Right renal cortex interstitium (tissue), 3 donors: ENCODE data around the gene PDIA5. TPM values are rescaled to one million over a fixed set of nuclear protein-coding genes. Genes with fewer than 3 reads are reported as not detected.

Source experiments
- DNase-seq, 3 donors: peaks; one replicate each; pipeline ENCODE4 v3.0.0-alpha.2; 2013; ENCODE audit warnings: low read depth in 3 of 3, low spot score in 2 of 3
- polyA plus RNA-seq, 3 donors: library from polyadenylated mRNA; unstranded; fragments of 120-200 nt; gene quantifications; one replicate each; pipeline ENCODE4 v1.2.1, GENCODE V29; 2013; ENCODE audit not compliant: insufficient read length in 3 of 3

Gene PDIA5
- polyA plus RNA-seq, 3 donors = 22.2 to 32.1 (median 25.0) TPM

DNA sequence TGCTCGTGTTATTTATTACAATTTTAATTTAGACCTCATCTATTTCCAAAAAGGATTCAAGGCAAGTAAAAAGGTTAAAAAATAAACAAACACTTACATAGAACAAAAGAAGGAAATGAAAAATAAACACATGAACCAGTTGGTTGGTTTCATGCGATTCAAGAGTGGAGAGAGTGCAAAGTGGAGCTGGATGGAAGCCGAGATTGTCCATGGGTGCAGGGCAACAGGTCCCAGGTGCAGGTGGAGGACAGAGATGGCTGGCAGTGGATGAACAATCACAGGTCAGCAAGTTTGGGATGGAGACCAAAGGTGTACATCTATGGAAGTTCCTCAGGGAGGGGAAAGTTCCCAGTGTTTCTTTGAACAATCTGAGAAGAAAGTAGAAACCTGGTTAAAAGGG lies 27.6 kb upstream of the PDIA5 start:
- DNase-seq = no peak

- no peak for DNase-seq
These were observed 24.4 kb upstream of the PDIA5 start for GRCh38 chr3:123042413-123042812.

DNA sequence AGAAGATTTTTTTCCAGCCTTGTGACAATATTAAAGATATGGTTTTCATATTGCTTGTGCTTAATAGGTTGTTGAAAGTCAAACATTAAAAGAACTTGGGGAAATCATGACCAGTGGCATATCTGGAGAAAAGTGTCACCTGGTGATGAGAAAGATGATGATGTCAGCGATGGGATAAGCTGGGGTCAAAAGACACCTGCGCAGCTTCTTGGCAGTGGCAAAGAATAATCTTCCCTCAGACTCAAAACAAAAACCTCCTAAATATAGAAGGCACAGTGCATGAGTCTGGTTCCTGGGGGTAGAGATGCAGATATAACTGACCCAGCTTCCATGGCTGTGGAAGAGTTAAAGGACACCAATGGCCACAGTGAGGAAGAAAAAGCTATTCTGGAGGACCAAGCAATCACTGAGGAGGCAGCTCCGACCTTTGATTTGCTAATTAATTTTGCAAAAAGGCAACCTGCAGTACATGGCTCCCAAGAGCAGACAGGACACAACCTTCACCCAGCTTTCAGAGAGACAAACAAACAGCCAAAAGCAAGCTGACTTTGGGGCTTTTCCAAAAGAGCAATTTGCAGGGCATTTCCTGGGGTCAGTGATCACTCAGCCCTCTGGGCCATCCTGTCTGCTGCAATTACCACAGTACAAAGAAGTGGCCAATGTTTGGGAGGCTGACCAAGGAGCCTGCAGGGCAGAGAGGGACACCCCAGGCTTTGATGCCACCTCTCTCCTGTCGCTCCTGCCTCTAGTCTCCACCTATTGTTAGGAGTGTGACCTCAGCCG lies 21.7 kb upstream of the PDIA5 start:
- DNase-seq = no peak

DNA sequence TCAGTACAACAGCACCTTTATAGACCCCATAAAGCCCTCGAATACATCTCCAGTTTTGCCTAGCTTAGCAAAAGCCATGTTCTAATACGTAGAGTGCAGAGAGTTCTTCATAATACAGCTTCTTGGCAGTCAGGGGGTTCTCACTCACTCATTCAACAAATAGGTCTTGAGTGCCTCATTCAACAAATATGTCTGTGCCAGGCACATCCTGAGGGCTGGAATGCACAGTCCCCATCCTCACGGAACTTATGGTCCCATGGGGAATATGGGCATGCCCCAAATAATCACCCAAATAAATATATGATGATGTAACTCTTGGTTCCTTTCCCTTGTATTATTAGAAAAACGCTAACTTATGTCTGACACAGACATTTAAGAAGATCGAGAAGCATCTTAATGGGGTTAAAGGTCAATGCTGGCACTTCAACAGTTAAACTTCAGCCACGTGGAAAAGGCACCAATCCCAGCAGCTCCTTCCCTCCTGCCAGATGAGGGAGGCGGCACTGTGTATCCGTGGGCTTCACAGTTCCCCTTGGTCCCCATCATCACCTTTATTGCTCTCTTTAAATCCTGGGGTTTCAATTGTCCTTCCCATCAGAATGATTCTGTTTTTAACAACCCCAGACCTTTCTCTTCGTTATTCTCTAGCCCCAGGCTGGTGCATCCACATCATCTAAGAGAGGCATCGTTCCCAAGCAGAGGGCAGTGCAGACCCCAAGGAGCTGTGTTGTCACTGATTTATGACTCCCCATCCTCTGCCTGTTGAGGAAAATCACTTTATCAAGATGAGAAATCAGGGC lies 20.4 kb upstream of the PDIA5 start:
- DNase-seq = no peak

DNA sequence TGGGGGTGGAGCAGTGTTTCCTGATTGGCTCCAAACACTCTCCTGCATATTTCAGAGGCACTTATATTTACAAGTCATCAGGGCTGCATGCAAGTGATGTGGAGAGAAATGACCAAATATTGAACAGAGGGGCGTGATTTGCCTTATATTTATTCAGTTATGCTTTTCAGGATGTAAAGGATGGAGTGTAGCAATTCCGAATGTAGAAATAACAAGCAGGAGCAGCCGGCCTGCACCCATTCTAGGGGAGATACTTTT lies 19.8 kb upstream of the PDIA5 start:
- DNase-seq = no peak

DNA sequence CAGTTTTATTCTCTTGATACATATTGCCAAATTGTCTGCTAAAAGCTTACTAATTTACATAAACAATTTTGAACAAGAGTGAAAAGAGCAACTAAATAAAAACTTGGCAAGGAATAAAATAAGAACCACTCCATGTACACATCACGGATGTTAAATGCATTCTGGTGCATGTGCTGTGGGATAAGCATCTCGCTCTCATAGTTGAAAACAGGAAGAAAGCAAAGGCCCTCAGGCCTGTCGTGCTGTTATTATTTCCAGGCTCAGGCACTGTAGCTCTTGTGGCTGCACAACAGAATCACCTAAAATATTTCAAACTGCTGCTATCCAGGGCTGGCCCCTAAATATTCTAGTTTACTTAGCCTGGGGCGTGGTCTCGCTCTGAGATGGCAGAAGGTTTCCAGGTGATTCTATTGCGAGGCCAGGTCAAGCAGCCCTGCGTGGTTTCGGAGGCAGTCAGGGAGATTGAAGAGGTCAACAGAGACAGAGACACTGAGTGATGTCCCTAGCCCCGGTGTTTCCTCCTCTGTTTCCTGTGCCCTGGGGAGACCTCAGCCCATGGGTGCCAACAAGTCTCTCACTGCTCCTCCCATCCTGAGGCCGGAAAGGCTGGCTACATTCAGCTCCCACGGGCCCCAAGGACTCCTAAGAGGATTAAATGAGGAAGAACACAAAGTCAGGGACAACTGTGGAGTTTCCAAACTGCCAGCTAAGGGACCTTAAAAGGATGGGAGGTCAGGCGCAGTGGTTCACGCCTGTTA lies 18.2 kb upstream of the PDIA5 start:
- no peak for DNase-seq

DNA sequence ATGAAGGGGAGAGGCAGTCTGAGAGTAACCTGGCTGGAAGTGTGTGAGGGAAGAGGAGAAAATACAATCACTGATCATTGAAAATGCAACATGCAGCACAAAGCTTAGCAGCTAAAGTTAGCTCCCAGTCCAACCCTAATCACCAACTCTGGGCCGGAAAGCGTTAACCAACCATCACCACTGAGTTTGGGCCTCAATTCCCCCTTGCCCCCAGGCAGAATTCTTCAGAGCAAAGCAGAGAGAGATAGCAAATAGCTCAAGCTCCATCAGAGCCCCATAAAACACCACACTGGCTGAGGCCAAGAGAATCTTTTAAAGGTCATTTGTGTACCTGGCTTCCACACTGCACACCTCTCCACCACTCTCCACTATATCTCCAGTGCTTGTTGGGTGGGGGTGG lies 16.2 kb upstream of the PDIA5 start:
- no peak for DNase-seq

DNA sequence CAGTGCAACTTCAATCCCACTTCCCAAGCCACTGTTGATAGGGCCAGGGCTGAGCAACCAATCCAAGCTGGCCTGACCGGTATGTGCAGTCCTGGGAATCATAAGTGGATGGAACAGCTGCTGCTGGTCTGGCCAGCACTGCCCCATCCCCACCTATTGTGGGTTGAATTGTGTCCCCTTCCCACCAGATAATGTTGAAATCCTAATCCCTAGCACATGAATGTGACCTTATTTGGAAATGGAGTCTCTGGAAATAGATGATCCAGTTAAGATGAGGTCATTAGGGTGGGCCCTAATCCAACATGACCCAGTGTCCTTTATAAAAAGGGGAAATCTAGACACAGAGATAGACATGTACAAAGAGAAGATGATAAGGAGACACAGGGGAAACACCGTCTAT lies 13.7 kb upstream of the PDIA5 start:
- no peak for DNase-seq

DNA sequence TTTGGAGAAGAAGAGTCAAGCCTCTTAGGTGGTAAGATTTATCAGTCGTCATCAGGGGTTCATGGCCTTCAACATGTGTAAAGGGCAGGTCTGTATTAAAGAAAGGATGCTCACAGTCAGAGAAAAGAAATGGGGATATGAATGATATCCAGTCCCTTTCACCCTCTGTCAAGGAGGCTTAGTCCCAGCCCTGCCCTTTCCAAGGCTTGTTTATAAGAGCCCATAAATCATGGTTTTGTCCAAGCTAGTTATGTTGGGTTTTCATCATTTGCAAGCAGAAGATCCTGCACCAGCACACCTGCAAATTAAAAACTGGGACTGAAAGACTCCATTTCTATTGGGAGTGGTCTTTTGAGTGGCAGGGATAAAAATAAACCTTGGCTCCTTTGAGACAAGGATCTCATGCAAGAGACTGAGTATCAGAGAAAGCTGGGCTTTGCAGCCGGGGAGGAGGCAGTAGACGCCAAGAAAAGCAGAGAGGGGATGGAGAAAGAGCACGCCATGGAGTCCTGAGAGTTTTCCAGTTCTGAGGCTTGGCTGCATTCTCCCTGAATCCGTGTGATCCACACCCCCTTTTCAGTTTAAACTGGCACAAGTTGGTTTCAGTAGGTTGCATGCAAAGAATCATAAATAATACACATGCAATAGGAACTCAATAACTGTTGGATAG lies 12.6 kb upstream of the PDIA5 start:
- DNase-seq = no peak

DNA sequence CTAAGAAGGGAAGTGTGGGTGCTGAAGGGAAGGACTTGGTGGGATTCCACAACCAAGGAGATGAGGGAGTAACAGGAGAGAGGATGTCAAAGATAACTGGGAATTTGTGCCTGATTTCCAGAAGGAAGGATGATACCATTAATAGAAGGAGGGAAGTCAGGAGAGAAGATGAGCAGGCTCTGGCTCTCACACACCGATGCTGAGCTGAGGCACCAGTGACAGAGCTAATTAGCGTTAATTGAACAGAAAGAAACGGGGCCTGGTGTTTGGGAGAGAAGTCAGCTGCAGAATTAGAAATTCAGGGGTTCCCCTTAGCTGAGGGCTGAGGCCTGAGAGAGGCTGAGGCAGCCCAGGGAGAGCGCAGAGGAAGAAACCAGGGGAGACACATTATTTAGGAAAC lies 11.9 kb upstream of the PDIA5 start:
- DNase-seq = no peak

- no peak for DNase-seq
These were observed 11.5 kb upstream of the PDIA5 start for GRCh38 chr3:123055352-123055751.

DNA sequence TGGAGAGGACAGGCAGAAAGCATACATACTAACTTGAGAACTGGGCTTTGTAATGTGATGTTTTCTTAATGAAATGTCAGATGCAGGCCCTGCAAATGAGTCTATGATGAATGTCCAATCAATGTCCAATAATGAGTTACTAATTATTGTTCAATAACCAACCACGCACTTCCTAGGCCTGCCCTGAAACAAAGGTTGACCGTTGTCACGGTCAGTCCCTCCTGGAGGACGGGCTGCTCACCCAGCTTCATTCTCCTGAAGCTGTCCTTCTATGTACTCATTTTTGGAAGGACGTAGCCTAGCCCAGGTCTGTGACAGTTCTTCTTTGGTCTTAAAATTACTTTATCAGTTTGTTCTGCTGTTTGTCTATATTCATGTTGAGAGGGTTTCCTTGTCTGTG lies 8.3 kb upstream of the PDIA5 start:
- no peak for DNase-seq

DNA sequence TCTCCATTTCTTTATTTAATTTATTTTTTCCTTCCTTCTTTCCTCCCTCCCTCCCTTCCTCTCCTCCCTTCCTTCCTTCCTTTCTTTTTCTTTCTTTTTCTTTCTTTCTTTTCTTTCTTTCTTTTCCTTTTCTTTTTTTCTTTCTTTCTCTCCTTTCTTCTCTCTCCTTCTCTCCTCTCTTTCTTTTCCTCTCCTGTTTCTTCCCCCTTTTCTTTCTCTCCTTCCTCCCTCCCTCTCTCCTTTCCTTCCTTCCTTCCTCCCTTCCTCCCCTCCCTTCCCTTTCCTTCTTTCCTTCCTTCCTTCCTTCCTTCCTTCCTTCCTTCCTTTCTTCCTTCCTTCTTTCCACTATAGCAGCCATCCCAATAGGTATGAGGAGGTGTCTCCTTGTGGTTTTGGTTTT lies 6.8 kb upstream of the PDIA5 start:
- no peak for DNase-seq

- DNase-seq = no peak
These were observed 5.0 kb upstream of the PDIA5 start for GRCh38 chr3:123061856-123062255.

DNA sequence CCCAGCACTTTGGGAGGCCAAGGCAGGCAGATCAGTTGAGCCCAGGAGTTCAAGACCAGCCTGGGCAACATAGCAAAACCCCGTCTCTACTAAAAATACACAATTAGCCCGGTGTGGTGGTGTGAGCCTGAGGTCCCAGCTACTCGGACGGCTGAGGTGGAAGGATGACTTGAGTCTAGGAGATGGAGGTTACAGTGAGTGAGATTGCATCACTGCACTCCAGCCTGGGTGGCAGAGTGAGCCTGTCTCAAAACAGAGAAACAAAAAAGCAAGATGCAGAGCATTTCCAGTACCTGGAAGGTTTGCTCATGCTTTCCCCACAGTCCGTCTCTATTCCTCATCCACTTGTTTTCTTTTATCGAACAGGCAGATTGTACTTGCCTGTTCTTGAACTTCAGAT lies 3.8 kb upstream of the PDIA5 start:
- DNase-seq = no peak

DNA sequence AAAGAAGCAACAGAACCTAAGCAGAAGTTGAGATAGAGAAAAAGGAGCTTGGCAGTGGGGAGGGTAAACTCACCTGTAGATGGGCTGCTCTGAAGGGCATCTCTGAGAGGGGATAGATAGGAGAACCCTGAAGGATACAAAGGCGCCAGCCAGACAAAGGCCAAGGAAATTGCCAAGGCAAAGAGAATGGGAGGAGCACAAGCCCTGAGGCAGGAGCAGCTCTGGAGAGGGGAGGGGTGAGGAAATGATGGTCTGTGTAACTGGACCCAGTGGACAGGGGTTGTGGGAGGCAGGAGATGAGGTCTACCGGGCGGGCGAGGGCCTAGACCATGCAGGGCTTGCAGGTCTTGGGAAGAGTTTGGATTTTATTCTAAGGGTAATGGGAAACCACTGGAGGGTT lies 2.3 kb upstream of the PDIA5 start:
- DNase-seq = no peak

DNA sequence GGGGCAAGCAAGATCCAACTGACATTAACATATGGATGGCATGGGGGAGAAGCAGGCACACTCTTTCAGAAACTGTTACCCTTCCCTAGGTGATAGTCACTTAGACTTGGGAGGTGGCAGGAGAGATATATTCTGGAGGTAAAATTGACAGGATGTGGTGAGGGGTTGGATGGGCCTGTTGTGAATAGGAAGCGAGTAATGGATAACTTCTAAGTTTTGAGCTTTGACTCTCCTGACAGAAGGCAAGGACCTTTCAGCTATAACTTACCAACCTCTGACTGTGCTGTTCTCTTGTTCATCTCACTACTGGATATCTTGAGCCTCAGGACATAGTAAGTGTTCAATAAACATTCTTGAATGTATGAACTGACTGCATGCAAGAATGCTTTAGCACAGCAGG lies 1.9 kb upstream of the PDIA5 start:
- no peak for DNase-seq

DNA sequence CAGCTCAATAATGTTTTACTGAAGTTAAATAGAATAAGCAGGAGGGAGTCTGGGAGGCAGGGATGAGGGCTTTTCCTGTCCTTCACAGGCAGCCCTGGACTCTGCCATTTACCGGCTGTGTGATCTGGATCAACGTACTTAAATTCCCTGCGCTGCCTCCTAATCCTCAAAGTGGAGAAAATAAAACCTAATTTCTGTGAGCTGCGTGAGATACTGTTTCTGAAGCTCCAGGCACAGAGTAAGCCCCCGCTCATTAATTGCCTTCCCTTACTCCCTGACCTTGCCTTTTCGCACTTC lies 278 bp upstream of the PDIA5 start:
- DNase-seq = no peak

DNA sequence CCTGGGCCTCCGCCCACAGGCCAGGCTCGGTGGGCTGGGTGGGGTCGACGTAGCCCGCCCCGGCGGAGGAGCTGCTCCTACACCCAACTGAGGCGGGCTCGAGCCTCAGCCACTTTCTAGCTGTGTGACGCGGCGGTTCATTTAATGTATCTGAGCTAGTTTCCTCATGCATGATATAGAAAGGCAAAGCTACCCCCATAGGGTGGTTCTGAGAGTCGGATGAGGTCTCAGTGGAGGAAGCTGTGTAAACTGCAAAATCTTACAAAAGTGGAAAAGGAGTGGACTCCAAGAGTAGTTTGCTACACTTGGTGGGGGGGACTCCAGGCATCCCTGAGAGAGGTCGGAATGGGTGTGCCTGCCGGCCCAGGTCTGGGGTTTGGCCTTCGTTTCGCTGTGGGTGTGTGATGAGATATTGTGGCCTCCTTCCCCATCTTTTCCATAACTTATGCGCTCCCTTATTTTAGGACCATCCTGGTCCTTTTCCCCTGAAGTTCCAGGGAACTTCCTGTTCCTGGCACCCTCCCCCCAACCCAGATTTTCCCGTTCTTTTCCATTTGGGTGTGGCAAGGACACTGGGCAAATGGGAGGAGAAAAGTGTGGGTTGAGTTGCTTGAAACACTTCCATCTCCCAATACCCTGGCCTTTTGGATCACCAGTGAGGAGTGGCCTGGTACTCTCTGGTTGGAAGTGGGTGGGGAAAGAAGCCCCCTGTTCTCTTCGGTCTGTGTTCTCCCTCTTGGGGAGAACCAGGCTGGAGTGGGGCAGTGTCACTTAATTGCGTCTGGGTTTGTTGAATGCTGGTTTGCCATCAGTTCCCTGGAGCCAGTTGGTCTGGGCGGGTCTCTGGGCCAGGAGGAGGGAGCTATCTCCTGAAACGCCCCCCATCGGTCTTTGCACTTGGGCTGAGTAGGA lies 1.1 kb downstream of the PDIA5 start:
- no peak for DNase-seq

DNA sequence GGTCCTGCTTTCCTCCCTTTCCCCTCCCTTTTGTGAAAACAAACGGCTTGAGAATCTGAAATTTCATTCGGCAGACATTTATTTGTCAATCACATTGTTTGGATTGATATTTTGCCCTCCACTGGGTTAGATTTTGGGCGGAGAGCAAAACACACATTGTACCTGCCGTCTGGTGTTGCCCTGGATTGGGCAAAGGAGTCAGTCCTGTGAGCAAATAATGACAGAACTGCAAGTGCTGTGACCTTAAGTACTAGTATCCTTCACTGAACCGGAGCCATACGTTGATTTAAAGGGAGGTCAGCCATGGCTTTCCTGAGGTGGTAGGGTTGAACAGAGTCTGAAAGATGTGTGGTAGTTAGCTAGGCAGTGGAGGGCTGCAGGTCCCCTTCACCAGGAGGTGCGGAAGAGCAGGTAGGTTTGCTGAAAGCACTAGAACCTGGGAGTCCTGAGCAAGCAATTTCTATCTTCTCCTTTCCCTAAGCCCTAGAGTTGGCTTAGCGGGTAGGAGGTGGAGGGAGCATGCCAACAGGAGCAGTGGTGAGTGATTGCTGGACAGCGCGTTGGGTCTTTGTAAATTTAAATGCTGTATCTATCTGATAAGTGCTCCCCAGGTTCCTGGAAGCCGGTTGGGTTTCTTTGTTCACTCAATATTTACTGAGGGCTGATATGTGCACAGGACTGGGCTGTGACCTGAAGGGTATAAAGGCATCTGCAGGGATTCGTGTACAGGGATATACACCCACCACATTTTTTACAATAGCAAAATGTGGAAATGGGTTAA lies 2.0 kb downstream of the PDIA5 start:
- DNase-seq = no peak
